Epithelial cell of prostate (primary cell): ENCODE measurements around the gene KLK12.

Experiments
- DNase-seq: peaks from one replicate; pipeline ENCODE4 v3.0.0-alpha.2; 2011; ENCODE audit warnings: low read depth, low spot score
- H3K27ac ChIP-seq: fragments of 450-650 bp; 2 replicates; pipeline ENCODE4 v1.5.1; 2017; ENCODE audit warnings: mild to moderate bottlenecking

The KLK12 gene

DNA sequence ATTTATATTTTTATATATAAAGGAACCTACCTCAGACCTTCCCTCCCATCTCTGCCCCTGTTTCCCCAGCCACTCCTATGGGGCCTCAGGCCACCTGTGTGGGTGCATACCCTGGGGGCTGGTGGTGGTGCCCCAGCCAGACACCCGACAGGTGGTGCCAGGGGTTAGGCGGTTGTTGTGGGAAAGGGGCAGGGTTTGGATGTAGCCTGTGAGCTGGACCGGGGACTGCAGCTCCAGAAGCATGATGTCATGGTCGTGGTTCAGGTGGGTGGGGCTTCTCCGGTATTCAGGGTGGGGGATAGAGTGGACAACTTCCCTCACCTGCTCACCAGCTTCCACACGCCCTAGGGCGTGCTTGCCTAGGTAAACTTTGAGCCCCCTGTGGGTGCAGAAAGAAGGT, 24.9 kb upstream of the KLK12 start:
- no peak overlapping the region for H3K27ac ChIP-seq
- DNase-seq: no peak

DNA sequence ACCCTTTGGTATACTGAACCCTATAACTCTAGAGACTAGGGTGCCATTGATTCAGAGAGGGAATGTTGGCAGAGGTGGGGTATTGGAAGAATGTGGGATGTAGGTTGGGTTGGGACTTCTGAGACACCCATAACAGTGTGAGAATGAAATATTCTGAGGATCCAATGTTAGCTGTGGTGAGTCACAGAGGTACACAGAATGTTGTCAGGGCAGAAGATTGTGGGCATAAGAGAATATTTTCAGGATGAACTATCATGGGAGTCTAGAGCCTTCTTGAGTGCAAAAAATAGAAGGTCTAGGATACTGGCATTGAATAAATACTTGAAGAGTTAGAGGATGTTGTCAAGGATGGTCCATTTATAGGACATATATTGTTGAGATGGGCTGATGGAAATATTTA, 21.1 kb upstream of the KLK12 start:
- no peak overlapping the region for H3K27ac ChIP-seq
- DNase-seq: no peak

DNA sequence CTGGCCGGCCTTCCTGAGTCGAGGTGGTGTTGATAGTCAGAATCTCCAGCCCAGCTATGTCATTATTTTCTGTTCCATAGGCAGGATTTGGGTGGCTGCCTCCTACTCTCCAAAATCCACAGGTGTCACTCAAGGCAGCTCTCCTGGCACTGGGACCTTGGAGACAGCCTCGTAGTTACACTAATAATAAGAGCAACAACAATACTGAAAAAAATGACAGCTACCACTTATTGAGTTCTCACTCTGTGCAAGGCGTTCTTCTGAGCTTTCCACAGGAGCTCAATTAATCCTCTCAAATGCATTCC, 12.2 kb upstream of the KLK12 start:
- no peak for DNase-seq
- H3K27ac ChIP-seq: no peak overlapping the region

DNA sequence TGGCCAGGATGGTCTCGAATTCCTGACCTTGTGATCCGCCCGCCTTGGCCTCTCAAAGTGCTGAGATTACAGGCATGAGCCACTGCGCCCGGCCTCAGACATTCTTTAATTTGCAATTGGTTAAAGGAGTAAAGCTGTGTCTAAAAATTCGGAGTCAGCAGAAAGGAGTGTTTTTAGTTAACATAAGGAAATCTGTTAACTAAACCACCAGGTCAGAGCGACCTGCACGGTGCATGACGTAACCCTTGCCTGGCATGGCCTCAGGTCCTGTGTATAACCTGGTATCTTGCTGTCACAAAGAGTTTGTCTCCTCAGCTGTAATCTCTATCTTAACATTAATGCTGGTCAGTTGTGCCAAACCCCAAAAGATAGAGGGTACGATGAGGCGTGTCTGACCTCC, 9.5 kb upstream of the KLK12 start:
- DNase-seq: no peak
- no peak overlapping the region for H3K27ac ChIP-seq

DNA sequence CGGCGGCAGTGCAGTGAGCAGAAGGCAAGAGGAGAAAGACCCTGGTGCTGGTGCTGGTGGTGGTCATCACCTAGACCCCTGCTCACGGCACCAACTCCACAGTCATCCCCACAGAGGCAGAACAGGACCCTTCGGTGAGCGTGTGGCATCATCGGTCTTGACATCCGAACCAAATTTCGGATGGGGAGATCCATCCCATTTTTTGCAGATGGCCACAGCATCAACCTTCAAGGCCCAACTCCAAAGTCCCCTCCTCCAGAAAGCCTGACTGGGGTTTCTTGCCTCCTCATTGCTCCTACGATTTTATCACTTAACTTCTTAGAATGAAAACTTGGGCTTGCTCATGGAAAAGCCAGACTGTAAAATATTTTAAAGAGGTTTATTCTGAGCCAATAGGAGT, 8.7 kb upstream of the KLK12 start:
- H3K27ac ChIP-seq: no peak overlapping the region
- DNase-seq: no peak

DNA sequence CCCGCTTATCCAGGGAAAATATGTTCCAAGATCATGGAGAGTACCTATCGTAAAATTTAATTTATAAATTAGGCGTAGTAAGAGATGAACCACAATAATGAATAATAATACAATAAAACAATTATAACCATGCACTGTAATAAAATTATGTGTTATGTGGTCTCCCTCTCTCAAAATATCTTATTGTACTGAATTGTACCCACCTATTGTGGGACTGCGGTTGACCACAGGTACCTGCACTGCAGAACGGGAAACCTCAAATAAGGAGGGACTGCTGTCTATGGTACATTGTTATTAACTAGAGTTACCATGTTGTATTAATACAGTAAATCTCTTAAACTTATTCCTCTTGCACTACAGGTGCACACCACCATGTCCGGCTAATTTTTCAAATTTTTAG, 5.3 kb upstream of the KLK12 start:
- no peak overlapping the region for H3K27ac ChIP-seq
- no peak for DNase-seq

DNA sequence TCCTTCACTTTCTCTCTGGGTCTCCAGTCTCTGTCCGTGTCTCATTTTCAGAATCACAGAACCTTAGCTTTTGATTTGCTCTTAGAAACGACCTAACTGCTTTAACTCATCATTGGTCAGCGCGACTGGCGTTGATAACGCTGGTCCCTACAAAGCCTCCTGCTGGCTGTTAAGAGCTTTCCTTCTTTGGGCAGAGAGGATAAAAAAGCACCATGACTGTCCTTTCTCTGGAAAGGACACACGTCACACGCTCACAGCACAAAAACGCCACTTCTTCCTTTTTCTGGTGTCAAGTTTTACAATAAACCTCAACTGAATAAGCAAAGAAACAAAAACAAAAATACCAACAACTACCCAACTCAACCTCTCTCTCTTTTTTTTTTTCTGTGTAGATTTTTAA, 1.7 kb upstream of the KLK12 start:
- no peak overlapping the region for H3K27ac ChIP-seq
- no peak for DNase-seq

DNA sequence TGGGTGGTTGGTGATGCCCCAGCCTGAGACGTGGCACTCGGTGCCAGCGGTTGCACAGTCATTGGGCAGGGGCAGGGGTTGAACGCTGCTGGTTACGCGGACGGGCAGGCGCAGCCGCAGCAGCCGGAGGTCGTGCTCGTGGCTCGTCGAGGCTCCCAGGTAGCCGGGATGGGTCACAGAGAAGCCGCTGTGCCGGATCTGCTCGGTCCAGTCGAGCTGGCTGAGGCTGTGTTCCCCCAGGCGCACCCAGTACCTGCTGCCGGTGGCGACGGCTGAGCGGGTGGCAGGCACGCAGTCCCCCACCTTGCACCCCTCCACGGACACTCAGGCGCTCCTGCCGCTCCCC, 2.9 kb downstream of the KLK12 start:
- H3K27ac ChIP-seq: no peak overlapping the region
- DNase-seq: no peak

DNA sequence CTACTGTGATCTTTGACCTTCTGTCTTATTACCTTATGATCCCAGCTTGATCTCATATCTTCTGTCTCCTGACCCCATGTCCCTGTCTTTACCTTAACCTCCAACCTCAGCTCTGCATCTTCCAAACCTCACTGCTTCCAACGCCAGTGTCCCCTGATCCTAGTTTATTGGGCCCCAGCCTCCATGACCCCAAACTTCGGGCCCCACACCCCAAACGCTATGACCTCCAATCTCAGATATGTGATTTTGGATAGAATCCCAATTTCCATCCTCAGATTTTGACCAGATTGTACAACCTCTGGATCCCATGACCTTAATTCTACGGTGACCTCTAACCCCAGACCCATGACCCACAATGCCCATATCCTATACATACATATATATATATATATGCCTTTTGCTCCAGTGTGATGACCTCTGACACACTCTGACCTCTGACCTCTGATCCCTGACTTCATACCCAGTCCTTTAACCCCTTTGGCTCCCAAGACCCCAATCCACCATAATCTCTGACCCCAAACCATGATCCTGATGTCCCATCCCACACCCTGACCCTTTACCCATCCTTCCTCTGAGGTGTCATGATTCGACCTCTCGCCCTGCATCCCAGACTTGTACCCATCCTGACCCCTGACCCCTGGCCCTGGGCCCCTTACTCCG, 3.5 kb downstream of the KLK12 start:
- no peak for DNase-seq

DNA sequence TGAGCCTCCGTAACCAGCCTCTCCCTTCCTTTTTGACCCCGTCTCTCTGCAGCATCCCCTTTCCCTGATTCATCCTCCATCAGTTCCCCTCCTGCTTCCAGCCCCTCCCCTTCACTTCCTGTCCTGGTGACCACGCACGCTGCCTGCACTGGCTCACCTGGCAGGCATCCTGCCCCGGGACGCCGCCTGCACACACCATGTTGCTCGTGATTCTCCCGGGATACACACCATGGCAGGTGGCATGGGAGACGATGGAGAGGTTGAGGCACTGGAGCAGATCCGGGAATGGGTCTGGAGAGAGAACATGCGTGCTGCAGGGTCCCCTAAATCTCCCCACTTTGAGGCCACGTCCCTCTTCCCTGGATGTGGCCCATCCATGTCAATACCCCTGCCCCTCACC, 4.2 kb downstream of the KLK12 start:
- no peak overlapping the region for H3K27ac ChIP-seq
- DNase-seq: no peak

More for the DNA sequence above, 3.5 kb downstream of the KLK12 start:
- H3K27ac ChIP-seq: no peak overlapping the region

DNA sequence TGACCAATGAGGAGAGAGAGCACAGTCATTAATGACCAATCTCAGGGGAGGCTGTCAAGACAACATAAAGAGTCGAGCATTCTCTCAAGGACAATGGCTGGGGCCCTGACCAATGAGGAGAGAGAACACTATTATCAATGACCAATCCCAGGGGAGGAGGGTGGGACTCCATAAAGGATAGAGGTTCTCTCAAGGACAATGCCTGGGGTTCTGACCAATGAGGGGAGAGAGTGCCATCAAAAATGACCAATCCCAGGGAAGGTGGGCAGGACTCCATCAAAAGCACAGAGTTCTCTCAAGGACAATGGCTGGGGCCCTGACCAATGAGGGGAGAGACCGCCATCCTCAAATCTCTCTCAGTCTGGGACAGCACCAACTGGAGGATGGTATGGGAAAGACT, 5.1 kb downstream of the KLK12 start:
- DNase-seq: no peak
- no peak overlapping the region for H3K27ac ChIP-seq

DNA sequence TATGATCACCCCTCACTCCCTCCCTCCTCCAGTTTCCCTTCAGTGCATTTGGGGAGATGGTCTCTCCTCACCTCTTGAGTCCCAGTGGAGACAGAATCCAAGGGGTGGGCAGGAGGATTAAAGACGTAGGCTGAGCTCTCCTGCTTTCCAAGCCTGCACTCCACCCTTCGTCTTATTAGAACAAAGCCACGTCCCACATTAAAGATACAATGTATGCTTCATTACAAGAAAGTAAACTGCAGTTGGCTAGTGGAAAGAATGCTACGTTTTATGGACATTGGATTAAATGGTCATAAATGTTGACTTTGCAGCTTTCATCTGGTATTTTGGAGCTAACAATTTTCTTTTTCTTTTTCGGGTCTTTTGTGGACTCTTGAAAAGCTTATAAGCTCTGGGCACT, 6.9 kb downstream of the KLK12 start:
- DNase-seq: no peak
- H3K27ac ChIP-seq: peak overlapping the region; percentile 86

DNA sequence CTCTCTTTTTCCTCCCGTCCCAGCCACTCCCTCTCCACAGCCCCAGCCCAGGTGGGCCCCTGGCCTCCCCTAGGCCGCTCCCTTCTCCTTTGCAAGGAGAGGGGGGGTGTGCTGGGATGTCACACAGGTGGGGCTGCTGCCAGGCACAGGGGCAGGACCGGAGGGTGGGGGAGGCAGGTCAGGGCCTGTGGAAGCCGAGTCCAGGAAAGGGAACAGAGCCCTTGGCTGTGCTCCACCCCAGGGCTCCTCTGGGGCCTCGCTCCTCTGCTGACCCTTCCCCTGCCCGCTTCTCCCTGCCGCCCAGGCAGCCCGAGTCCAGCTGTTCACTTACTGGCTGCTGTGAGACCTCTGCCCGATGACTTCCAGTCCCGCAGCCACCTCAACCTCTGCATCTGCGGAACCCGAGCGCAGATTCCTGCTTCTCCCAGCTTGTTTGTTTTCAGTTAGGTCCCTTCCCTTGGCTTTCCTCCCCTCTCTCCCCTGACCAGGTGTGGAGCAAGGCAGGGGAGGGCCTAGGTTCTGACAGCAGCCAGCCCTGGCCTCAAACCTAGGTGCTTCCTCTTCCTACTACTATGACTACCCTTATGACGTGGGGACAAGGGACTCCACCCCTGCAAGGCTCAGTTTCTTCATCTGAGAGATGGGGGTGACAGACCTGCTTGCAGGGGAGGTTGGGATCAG, 7.5 kb downstream of the KLK12 start:
- no peak for DNase-seq
- H3K27ac ChIP-seq: peak overlapping the region; percentile 86

DNA sequence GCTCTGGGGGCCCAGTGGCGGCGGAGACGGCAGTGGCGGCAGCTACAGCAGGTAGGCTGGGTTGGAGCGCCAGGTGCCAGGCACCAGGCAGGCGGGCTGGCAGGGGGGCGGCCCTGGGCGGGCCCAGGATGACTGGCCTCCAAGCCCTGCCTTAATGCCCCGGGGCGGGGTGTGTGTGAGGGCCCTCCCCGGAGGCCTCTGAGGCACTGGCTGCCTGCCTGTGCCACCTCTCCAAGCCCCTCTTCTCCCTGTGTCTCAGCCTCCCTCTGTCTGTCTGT, 8.3 kb downstream of the KLK12 start, which contains the start of gene KLK11:
Gene KLK11 (minus strand): TSS at position 63 of the 278 bp plus-strand sequence. CDS start 985 bp downstream, outside the sequence.
- peak within 1 kb of the TSS; percentile 86 for H3K27ac ChIP-seq
- DNase-seq: no peak

DNA sequence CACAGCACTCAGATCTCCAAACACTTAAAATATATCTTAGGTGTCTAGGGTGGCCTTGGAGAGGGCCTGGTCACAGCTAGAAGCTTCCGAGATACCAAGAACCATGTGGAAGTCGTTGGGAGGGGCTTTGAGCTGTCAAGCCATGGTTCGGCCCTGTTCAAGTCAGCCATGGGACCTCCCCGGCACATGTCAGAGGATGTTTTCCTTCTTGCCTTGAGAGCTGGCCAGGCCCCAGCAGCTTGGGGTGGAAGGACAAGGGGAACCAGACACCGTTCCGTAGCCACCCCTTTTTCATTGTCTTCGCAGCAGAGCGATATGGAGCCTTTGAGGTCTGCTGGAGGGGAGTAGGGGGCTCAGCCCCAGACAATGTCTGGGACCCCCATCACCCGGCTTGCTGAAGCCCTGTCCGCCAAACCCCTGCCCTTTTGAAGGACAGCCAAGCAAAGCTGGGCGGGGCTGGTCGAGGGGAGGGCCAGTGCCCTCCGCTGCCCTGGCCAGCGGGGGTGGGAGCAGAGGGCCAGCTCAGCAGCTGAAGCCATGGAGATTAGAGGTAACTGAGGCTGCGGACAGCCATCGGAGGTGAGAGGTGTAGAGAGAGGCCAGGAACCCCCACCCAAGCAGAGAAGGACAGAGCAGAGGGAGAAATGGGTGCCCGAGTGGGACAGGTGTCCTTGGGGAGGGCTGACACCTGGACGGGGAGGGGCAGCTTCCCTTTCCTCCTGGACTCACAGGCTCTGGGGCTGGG, 8.8 kb downstream of the KLK12 start:
- H3K27ac ChIP-seq: peak overlapping the region; percentile 86
- DNase-seq: no peak

DNA sequence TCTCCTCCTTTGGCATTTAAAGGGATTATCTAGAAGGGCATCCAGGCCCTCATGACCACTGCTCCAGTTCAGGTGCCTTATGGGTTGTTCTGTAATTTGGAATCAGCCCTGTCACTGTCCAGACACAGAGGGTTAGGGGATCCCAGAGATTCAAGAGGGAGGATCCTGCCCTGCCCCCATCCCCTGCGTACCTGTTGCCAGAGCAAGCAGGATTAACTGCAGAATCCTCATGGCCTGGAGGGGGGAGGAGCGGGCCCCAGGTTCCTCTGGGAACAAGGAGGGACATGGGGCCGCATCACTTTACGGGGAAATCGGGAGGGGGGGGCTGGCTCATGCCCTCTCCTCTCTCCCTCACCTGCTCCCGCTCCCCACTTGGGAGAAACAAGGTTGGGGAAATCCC, 9.4 kb downstream of the KLK12 start:
- peak overlapping the region; percentile 86 for H3K27ac ChIP-seq
- DNase-seq: no peak

DNA sequence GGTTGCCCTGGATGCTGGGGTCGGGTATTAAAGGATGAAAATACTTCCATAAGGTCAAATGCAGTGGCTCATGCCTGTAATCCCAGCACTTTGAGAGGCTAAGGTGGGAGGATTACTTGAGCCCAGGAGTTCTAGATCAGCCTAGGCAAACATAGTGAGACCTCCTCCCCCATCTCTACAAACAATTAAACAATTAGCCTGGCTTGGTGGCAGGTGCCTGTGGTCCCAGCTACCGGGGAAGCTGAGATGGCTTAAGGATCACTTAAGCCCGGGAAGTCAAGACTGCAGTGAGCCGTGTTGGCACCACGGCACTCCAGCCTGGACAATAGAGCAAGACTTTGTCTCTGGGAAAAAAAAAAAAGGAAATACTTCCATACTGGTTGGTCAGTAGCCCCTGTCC, 9.9 kb downstream of the KLK12 start:
- DNase-seq: no peak
- H3K27ac ChIP-seq: peak overlapping the region; percentile 86

DNA sequence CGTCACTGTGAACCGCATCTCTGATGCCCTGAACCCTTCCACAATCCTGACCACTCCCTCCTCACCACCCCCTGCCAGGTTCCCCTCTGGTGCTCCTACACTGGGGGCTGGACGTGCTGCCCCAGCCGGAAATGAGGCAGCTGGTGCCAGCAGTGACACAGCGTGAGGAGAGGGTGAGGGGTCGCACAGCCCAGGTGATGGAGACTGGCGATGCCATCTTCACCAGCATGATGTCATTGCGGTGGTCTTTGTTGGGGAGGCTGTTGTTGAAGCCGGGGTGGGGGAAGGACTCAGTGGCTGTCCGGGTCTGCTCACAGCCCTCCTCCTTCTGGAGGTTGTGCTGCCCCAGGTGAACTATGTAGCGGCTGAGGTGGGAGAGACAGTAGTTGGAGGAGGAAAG, 10.9 kb downstream of the KLK12 start:
- peak overlapping the region; percentile 86 for H3K27ac ChIP-seq
- DNase-seq: no peak

DNA sequence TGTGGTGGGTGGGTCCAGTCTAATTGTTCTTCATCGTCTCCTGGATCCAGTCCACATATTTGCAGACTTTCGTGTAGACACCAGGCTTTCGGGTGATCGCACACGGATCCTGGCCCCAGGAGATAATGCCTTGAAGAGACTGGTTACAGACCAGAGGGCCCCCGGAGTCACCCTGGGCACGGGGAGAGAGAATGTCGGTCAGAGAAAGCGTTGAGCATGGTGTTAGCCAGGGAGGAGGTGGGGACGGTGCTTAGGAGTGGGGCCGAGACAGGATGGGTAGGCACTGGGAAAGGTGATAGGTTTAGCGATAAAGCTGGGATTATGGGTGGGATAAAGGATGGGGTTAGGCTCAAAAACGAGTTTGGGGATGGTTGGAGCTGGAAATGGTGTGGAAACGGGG, 12.3 kb downstream of the KLK12 start:
- no peak for DNase-seq
- H3K27ac ChIP-seq: peak overlapping the region; percentile 92

DNA sequence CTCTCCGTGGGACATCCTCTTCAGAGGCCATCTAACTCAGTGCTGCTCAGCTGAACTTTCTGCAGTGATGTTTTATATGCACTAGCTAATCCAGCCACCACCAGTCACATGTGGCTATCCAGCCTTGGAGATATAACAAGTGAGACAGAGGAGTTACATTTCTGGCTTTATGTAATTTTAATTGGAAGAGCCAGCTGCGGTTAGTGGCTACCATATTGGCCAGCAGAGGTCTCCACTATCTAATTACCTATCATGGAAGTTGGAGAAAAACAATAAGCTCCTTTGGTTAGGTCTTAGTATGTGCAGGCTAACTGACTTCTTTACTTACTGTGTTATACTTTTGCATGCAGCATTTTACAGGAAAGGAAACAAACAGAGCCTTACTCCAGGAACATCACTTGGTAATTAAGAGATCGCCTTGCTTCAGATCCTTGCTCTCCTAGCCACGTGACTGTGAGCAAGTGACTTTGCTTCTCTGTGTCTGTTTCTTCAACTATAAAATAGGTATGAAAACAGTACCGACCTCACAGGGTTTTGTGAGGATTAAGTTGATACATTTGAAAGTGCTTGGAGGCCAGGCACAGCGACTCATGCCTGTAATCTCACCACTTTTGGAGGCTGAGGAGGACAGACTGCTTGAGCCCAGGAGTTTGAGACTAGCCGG, 13.7 kb downstream of the KLK12 start:
- peak overlapping the region; percentile 92 for H3K27ac ChIP-seq
- no peak for DNase-seq

DNA sequence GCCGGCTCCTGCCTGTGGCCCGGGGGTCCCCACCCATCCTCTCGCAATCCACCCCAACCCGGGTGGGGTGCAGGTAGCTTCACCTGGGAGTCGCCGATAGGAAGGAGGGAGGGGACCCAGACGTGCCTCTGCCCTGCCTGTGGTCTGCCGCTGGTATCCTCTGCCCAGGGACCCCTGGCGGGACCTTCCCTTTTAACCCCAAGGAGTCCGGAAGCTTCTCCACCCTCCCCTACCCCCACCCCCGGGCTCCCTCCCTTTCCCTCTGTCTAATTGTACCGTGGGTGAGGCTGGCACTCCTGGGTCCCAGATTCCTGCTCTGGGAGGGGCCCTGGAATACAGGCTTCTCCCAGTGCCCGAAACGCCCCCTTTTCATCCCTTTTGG, 15.3 kb downstream of the KLK12 start, which contains the start of gene KLK10:
Gene KLK10 (minus strand): TSS at position 166 of the 382 bp plus-strand sequence. CDS start 579 bp downstream, outside the sequence.
- no peak for DNase-seq
- H3K27ac ChIP-seq: peak within 1 kb of the TSS; percentile 92
